Immature natural killer cell (primary cell): ENCODE results near the gene ADGRD1. TPM values are rescaled to one million over a fixed set of nuclear protein-coding genes. Genes with fewer than 3 reads are reported as not detected.

Experiments used
- DNase-seq, 3 donors: peaks; one replicate each; pipeline ENCODE4 v3.0.0; 2022; ENCODE audit warnings: mixed read lengths in 1 of 3
- H3K27ac Mint-ChIP-seq, 6 donors: one replicate each; pipeline ENCODE4 v1.8.0; 2020; ENCODE audit warnings: mixed read lengths in 6 of 6, mild to moderate bottlenecking in 5 of 6, inconsistent platforms in 4 of 6, moderate library complexity in 3 of 6
- H3K27me3 Mint-ChIP-seq, 3 donors: one replicate each; pipeline ENCODE4 v1.8.0; 2020 to 2021; ENCODE audit warnings: low read depth in 3 of 3, mild to moderate bottlenecking in 3 of 3, mixed read lengths in 3 of 3, moderate library complexity in 3 of 3, inconsistent platforms in 1 of 3
- H3K36me3 Mint-ChIP-seq, 3 donors: one replicate each; pipeline ENCODE4 v1.8.0; 2020; ENCODE audit warnings: mixed read lengths in 3 of 3, inconsistent platforms in 2 of 3, mild to moderate bottlenecking in 2 of 3
- H3K4me1 Mint-ChIP-seq, 2 donors: one replicate each; pipeline ENCODE4 v1.8.0; 2020; ENCODE audit warnings: inconsistent platforms in 2 of 2, mild to moderate bottlenecking in 2 of 2, mixed read lengths in 2 of 2, moderate library complexity in 1 of 2
- H3K4me3 Mint-ChIP-seq, 5 donors: one replicate each; pipeline ENCODE4 v1.8.0; 2020; ENCODE audit warnings: mild to moderate bottlenecking in 5 of 5, mixed read lengths in 5 of 5, inconsistent platforms in 3 of 5, moderate library complexity in 3 of 5
- H3K9me3 Mint-ChIP-seq, 6 donors: one replicate each; pipeline ENCODE4 v1.8.0; 2020; ENCODE audit warnings: mild to moderate bottlenecking in 6 of 6, mixed read lengths in 6 of 6, inconsistent platforms in 4 of 6, moderate library complexity in 3 of 6
- polyA plus RNA-seq, 3 donors: library from polyadenylated mRNA; unstranded; fragments of 300-500 nt; fragmentation: Illumina TruSeq; gene quantifications; one replicate each; pipeline ENCODE4 v1.2.3, GENCODE V29; 2021

The ADGRD1 gene
- polyA plus RNA-seq, 3 donors from 2014 or later, result not detected

GRCh38 chr12:130960787-130961186 lies 7.1 kb downstream of the ADGRD1 start:
- Mint-ChIP-seq H3K36me3 (no peaks in the 10 kb centered on the region), H3K27me3 (peaks cover 2 to 6% (median 3%) of the 10 kb centered on the region in 3 donors), H3K9me3 (no peaks in the 10 kb centered on the region), H3K27ac (no peak overlapping the region), H3K4me1 (no peaks in the 10 kb centered on the region), H3K4me3 (no peak overlapping the region)
- DNase-seq, result no peak

- no peaks in the 10 kb centered on the region for H3K4me1 Mint-ChIP-seq
- no peaks in the 10 kb centered on the region for H3K36me3 Mint-ChIP-seq
- no peak overlapping the region for H3K27ac Mint-ChIP-seq
- peaks cover 2 to 6% (median 3%) of the 10 kb centered on the region in 3 donors for H3K27me3 Mint-ChIP-seq
- H3K9me3 Mint-ChIP-seq, result no peaks in the 10 kb centered on the region
- H3K4me3 Mint-ChIP-seq, result no peak overlapping the region
- DNase-seq, result no peak
These were observed 8.3 kb downstream of the ADGRD1 start for GRCh38 chr12:130961921-130962451.

GRCh38 chr12:130965214-130965613 lies 11.5 kb downstream of the ADGRD1 start:
- H3K9me3 Mint-ChIP-seq, result no peaks in the 10 kb centered on the region
- no peaks in the 10 kb centered on the region for H3K36me3 Mint-ChIP-seq
- DNase-seq, result no peak
- H3K4me3 Mint-ChIP-seq, result no peak overlapping the region
- H3K4me1 Mint-ChIP-seq, result no peaks in the 10 kb centered on the region
- no peak overlapping the region for H3K27ac Mint-ChIP-seq
- peaks cover 2 to 4% (median 3%) of the 10 kb centered on the region in 3 donors for H3K27me3 Mint-ChIP-seq

GRCh38 chr12:130965668-130966067 lies 12.0 kb downstream of the ADGRD1 start:
- Mint-ChIP-seq H3K4me1 (no peaks in the 10 kb centered on the region), H3K9me3 (no peaks in the 10 kb centered on the region), H3K27ac (no peak overlapping the region), H3K27me3 (peaks cover under 1 to 2% (median 2%) of the 10 kb centered on the region in 3 donors), H3K4me3 (no peak overlapping the region), H3K36me3 (no peaks in the 10 kb centered on the region)
- DNase-seq, result no peak

- no peak for DNase-seq
- no peak overlapping the region for H3K4me3 Mint-ChIP-seq
- H3K27me3 Mint-ChIP-seq, result peaks cover 0 to 2% (median 0%) of the 10 kb centered on the region in 3 donors
- no peak overlapping the region for H3K27ac Mint-ChIP-seq
- H3K4me1 Mint-ChIP-seq, result no peaks in the 10 kb centered on the region
- no peaks in the 10 kb centered on the region for H3K36me3 Mint-ChIP-seq
- H3K9me3 Mint-ChIP-seq, result no peaks in the 10 kb centered on the region
These were observed 12.8 kb downstream of the ADGRD1 start for GRCh38 chr12:130966443-130967030.

- H3K4me1 Mint-ChIP-seq, result no peaks in the 10 kb centered on the region
- H3K4me3 Mint-ChIP-seq, result no peak overlapping the region
- DNase-seq, result no peak
- H3K9me3 Mint-ChIP-seq, result no peaks in the 10 kb centered on the region
- no peaks in the 10 kb centered on the region for H3K36me3 Mint-ChIP-seq
- H3K27me3 Mint-ChIP-seq, result peaks cover 0 to 6% (median 0%) of the 10 kb centered on the region in 3 donors
- no peak overlapping the region for H3K27ac Mint-ChIP-seq
These were observed 13.9 kb downstream of the ADGRD1 start for GRCh38 chr12:130967636-130968035.

GRCh38 chr12:130968611-130969010 lies 14.9 kb downstream of the ADGRD1 start:
- no peaks in the 10 kb centered on the region for H3K4me1 Mint-ChIP-seq
- peaks cover 0 to 6% (median 0%) of the 10 kb centered on the region in 3 donors for H3K27me3 Mint-ChIP-seq
- no peaks in the 10 kb centered on the region for H3K36me3 Mint-ChIP-seq
- H3K9me3 Mint-ChIP-seq, result no peaks in the 10 kb centered on the region
- H3K4me3 Mint-ChIP-seq, result no peak overlapping the region
- H3K27ac Mint-ChIP-seq, result no peak overlapping the region
- DNase-seq, result no peak

- Mint-ChIP-seq H3K27ac (no peak overlapping the region), H3K27me3 (peaks cover 0 to 6% (median 0%) of the 10 kb centered on the region in 3 donors), H3K36me3 (no peaks in the 10 kb centered on the region), H3K4me3 (no peak overlapping the region), H3K9me3 (no peaks in the 10 kb centered on the region), H3K4me1 (no peaks in the 10 kb centered on the region)
- DNase-seq, result no peak
These were observed 15.5 kb downstream of the ADGRD1 start for GRCh38 chr12:130969223-130969622.

GRCh38 chr12:130970165-130970907 lies 16.6 kb downstream of the ADGRD1 start:
- DNase-seq, result no peak
- Mint-ChIP-seq H3K27ac (no peak overlapping the region), H3K9me3 (no peaks in the 10 kb centered on the region), H3K36me3 (no peaks in the 10 kb centered on the region), H3K4me1 (no peaks in the 10 kb centered on the region), H3K27me3 (peaks cover 0 to 4% (median 0%) of the 10 kb centered on the region in 3 donors), H3K4me3 (no peak overlapping the region)

- no peak for DNase-seq
- no peaks in the 10 kb centered on the region for H3K36me3 Mint-ChIP-seq
- H3K4me3 Mint-ChIP-seq, result no peak overlapping the region
- H3K4me1 Mint-ChIP-seq, result no peaks in the 10 kb centered on the region
- no peak overlapping the region for H3K27ac Mint-ChIP-seq
- H3K9me3 Mint-ChIP-seq, result no peaks in the 10 kb centered on the region
- peaks cover 0 to 4% (median 4%) of the 10 kb centered on the region in 3 donors for H3K27me3 Mint-ChIP-seq
These were observed 17.2 kb downstream of the ADGRD1 start for GRCh38 chr12:130970908-130971233.

- no peak overlapping the region for H3K4me3 Mint-ChIP-seq
- H3K36me3 Mint-ChIP-seq, result no peaks in the 10 kb centered on the region
- H3K4me1 Mint-ChIP-seq, result no peaks in the 10 kb centered on the region
- H3K9me3 Mint-ChIP-seq, result no peaks in the 10 kb centered on the region
- H3K27me3 Mint-ChIP-seq, result peaks cover 0 to 4% (median 4%) of the 10 kb centered on the region in 3 donors
- no peak overlapping the region for H3K27ac Mint-ChIP-seq
- DNase-seq, result no peak
These were observed 18.3 kb downstream of the ADGRD1 start for GRCh38 chr12:130971925-130972585.

GRCh38 chr12:130972586-130972950 lies 18.9 kb downstream of the ADGRD1 start:
- no peaks in the 10 kb centered on the region for H3K36me3 Mint-ChIP-seq
- H3K4me1 Mint-ChIP-seq, result no peaks in the 10 kb centered on the region
- H3K9me3 Mint-ChIP-seq, result no peaks in the 10 kb centered on the region
- no peak overlapping the region for H3K27ac Mint-ChIP-seq
- H3K27me3 Mint-ChIP-seq, result peaks cover 0 to 4% (median 4%) of the 10 kb centered on the region in 3 donors
- no peak for DNase-seq
- H3K4me3 Mint-ChIP-seq, result no peak overlapping the region

GRCh38 chr12:130973109-130973508 lies 19.4 kb downstream of the ADGRD1 start:
- Mint-ChIP-seq H3K9me3 (no peaks in the 10 kb centered on the region), H3K36me3 (no peaks in the 10 kb centered on the region), H3K4me3 (no peak overlapping the region), H3K27me3 (peaks cover 0 to 5% (median 4%) of the 10 kb centered on the region in 3 donors), H3K27ac (no peak overlapping the region), H3K4me1 (no peaks in the 10 kb centered on the region)
- no peak for DNase-seq

- H3K9me3 Mint-ChIP-seq, result no peaks in the 10 kb centered on the region
- no peak overlapping the region for H3K27ac Mint-ChIP-seq
- no peaks in the 10 kb centered on the region for H3K36me3 Mint-ChIP-seq
- H3K4me3 Mint-ChIP-seq, result no peak overlapping the region
- H3K4me1 Mint-ChIP-seq, result no peaks in the 10 kb centered on the region
- peaks cover 0 to 5% (median 4%) of the 10 kb centered on the region in 3 donors for H3K27me3 Mint-ChIP-seq
- DNase-seq, result no peak
These were observed 20.2 kb downstream of the ADGRD1 start for GRCh38 chr12:130973906-130974305.
